Upper lobe of left lung (tissue), 4 donors: Measurements from ENCODE around the gene FAM83B.

ENCODE experiments used
- EP300 ChIP-seq, 4 donors: sonication (generic); formaldehyde crosslinking; IDR thresholded peaks; one replicate each; pipeline ENCODE4 v1.5.1; 2017; ENCODE audit warnings: antibody characterized with exemption in 4 of 4, control low read depth in 2 of 4
- TF ChIP-seq, protein P1 (sequence below), 6 experiments: fragments of 450-650 bp in 4 of 6; fragments of 200-600 bp in 2 of 6; sonication (generic) in 2 of 6; IDR thresholded peaks; one replicate each; pipeline ENCODE4 v1.5.1; 2016 to 2019; ENCODE audit warnings: antibody characterized with exemption in 6 of 6

GRCh38 chr6:54921891-54922290, 75.3 kb downstream of the FAM83B start:
- TF ChIP-seq, protein P1, sequence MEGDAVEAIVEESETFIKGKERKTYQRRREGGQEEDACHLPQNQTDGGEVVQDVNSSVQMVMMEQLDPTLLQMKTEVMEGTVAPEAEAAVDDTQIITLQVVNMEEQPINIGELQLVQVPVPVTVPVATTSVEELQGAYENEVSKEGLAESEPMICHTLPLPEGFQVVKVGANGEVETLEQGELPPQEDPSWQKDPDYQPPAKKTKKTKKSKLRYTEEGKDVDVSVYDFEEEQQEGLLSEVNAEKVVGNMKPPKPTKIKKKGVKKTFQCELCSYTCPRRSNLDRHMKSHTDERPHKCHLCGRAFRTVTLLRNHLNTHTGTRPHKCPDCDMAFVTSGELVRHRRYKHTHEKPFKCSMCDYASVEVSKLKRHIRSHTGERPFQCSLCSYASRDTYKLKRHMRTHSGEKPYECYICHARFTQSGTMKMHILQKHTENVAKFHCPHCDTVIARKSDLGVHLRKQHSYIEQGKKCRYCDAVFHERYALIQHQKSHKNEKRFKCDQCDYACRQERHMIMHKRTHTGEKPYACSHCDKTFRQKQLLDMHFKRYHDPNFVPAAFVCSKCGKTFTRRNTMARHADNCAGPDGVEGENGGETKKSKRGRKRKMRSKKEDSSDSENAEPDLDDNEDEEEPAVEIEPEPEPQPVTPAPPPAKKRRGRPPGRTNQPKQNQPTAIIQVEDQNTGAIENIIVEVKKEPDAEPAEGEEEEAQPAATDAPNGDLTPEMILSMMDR (IDR thresholded peaks at IDR 0.05): no peak
- no peak for TF ChIP-seq EP300 (IDR thresholded peaks at IDR 0.05)
